Bronchial epithelial cell (primary cell): Measurements from ENCODE around the gene ATP2B1. TPM values are rescaled to one million over a fixed set of nuclear protein-coding genes. Genes with fewer than 3 reads are reported as not detected.

Experiments used
- DNase-seq: peaks from one replicate; pipeline ENCODE4 v3.0.0-alpha.2; 2010; ENCODE audit warnings: low read depth
- FAIRE-seq: peaks from 2 replicates; lab custom pipeline; 2011; peaks lifted over from hg19 to GRCh38; lab: Jason Lieb, UNC
- H3K27me3 ChIP-seq: 2 replicates; pipeline ENCODE4 v1.5.1; 2011; ENCODE audit warnings: low read length; ENCODE audit not compliant: control insufficient read depth, insufficient read depth
- H3K36me3 ChIP-seq: 2 replicates; pipeline ENCODE4 v1.5.1; 2011; ENCODE audit warnings: low read length; ENCODE audit not compliant: control insufficient read depth, insufficient read depth
- H3K4me3 ChIP-seq: 2 replicates; pipeline ENCODE4 v1.5.1; 2011; ENCODE audit warnings: mild to moderate bottlenecking, low read depth, low read length, control low read depth
- CTCF ChIP-seq: IDR thresholded peaks from 2 replicates; pipeline ENCODE4 v1.5.1; 2011; ENCODE audit warnings: mild to moderate bottlenecking, moderate library complexity, low read length, control low read depth, inconsistent platforms; ENCODE audit not compliant: insufficient read depth, severe bottlenecking
- total RNA-seq: library from RNA; depleted of rRNA; stranded (reverse); fragments of >200 nt; gene quantifications from 2 replicates; pipeline ENCODE4 v1.2.1, GENCODE V29; 2014

The ATP2B1 gene
- total RNA-seq, 1 donor from 2014 or later, result 69.8 TPM

DNA sequence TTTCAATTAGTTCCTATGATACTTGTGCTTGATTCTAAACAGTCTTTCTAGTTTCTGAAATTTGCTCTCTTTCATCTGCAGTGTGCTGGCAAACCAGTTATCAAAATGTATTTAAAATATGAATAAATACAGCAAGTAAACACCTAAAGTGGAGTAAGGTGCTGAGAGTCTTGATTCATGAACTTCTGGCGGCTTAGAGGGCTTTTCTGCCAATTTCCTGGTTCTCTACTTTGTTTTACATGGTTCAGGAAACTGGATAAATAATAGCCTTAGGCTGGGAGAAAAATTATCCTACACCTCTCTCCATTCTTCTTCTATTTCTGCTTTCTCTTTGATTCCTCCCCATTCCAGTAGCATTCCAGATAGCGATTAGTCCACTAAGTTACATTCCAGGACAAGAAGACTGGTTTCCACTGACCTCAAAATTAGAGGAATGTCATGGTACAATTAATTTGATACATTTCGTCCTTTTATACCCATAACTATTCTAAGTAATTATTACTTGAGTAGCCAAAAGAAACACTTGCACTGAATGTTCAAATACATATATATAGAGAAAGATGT lies 14.9 kb downstream of the ATP2B1 start:
- DNase-seq (no peak), FAIRE-seq (no peak)
- Histone ChIP-seq H3K4me3 (no peak overlapping the region), H3K27me3 (no peaks in the 10 kb centered on the region), H3K36me3 (no peaks in the 10 kb centered on the region)
- no peak for TF ChIP-seq CTCF

- TF ChIP-seq CTCF, result no peak
- H3K36me3 ChIP-seq, result no peaks in the 10 kb centered on the region
- no peaks in the 10 kb centered on the region for H3K27me3 ChIP-seq
- no peak for DNase-seq
- no peak for FAIRE-seq
- no peak overlapping the region for H3K4me3 ChIP-seq
These were observed 16.2 kb downstream of the ATP2B1 start for GRCh38 chr12:89692439-89692838.

- Histone ChIP-seq H3K27me3 (no peaks in the 10 kb centered on the region), H3K4me3 (no peak overlapping the region), H3K36me3 (no peaks in the 10 kb centered on the region)
- no peak for TF ChIP-seq CTCF
- no peak for FAIRE-seq
- DNase-seq, result no peak
These were observed 17.0 kb downstream of the ATP2B1 start for GRCh38 chr12:89691659-89692058.

GRCh38 chr12:89690925-89691324 lies 17.7 kb downstream of the ATP2B1 start:
- TF ChIP-seq CTCF, result no peak
- Histone ChIP-seq H3K36me3 (no peaks in the 10 kb centered on the region), H3K4me3 (no peak overlapping the region), H3K27me3 (no peaks in the 10 kb centered on the region)
- FAIRE-seq, result no peak
- DNase-seq, result no peak

DNA sequence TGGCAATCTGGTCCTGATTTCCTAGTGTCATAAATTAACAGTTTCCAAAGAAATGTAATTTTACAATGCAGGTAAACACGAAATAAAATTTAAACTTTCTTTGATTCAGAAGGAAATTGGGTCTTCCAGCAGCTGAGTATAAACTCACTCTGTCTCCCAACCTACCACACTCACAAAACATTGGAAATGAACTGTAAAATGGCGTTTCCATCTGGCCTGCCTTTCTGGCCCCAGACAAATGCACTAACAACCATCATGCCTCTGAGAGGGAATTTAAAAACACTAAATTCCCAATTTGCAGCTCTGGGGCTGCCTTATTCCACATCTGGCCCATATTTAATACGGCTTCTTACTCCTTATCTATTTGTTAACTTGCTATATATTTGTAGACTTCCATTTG lies 19.3 kb downstream of the ATP2B1 start:
- H3K27me3 ChIP-seq, result no peaks in the 10 kb centered on the region
- H3K36me3 ChIP-seq, result no peaks in the 10 kb centered on the region
- no peak for TF ChIP-seq CTCF
- H3K4me3 ChIP-seq, result no peak overlapping the region
- FAIRE-seq (no peak), DNase-seq (no peak)

DNA sequence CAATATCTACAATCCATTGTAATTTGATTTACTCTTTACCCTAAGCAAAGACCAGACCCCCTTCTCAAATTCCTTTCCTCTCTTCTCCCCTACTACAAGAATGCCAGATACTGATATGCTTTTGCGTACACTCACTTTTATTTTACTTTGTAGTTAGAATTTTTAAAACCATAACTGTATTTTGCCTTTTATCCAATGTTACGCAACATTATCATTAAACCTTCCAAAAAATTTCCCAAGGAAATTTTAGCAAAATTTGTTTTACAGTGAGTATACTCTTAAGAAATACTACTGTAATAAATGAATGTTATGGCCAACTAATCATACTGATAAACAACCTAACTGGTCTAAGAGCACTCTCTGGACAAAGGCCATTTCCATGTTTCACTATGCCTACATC lies 22.3 kb downstream of the ATP2B1 start:
- DNase-seq (no peak), FAIRE-seq (no peak)
- H3K4me3 ChIP-seq, result no peak overlapping the region
- no peaks in the 10 kb centered on the region for H3K36me3 ChIP-seq
- no peaks in the 10 kb centered on the region for H3K27me3 ChIP-seq
- no peak for TF ChIP-seq CTCF
